Right lobe of liver (tissue), 6 donors: ENCODE measurements around the gene PCDHB9. TPM values are rescaled to one million over a fixed set of nuclear protein-coding genes. Genes with fewer than 3 reads are reported as not detected.
"Not testable (repeated sequence)": the region's sequence is repeated elsewhere in the genome, so short reads cannot be mapped to it uniquely, and the experiment has no call there.

Source experiments
- ATAC-seq, 4 donors: fragments of 200-7000 bp; cut with Tn5 transposase; one replicate each; pipeline ENCODE4 v1.9.1; 2020; ENCODE audit warnings: mild to moderate bottlenecking in 4 of 4, moderate library complexity in 4 of 4
- DNase-seq, 3 donors: peaks; one replicate each; pipeline ENCODE4 v3.0.0-alpha.2; 2020
- H3K27ac ChIP-seq, 3 donors: fragments of 200-600 bp; one replicate each; pipeline ENCODE4 v1.8.0; 2022
- H3K27me3 ChIP-seq, 2 donors: fragments of 200-600 bp; one replicate each; pipeline ENCODE4 v1.8.0; 2022
- H3K36me3 ChIP-seq, 4 donors: fragments of 200-600 bp; sonication (generic) in 1 of 4; one replicate each; pipeline versions ENCODE4 v1.5.1 to v1.8.0; 2017 to 2022; ENCODE audit warnings: control low read depth in 1 of 4
- H3K4me1 ChIP-seq, 4 donors: fragments of 200-600 bp; sonication (generic) in 1 of 4; one replicate each; pipeline versions ENCODE4 v1.5.1 to v1.8.0; 2017 to 2022; ENCODE audit warnings: control low read depth in 1 of 4
- H3K4me3 ChIP-seq, 3 donors: fragments of 200-600 bp; one replicate each; pipeline ENCODE4 v1.8.0; 2022
- H3K9me3 ChIP-seq, 4 donors: fragments of 200-600 bp; sonication (generic) in 1 of 4; one replicate each; pipeline versions ENCODE4 v1.5.1 to v1.8.0; 2017 to 2022; ENCODE audit warnings: control low read depth in 1 of 4
- CTCF ChIP-seq, 4 donors: fragments of 200-600 bp in 3 of 4; fragments of 450-650 bp in 1 of 4; IDR thresholded peaks; one replicate each; pipeline versions ENCODE4 v1.5.1 to v1.8.0; 2016 to 2022; ENCODE audit warnings: antibody characterized with exemption in 4 of 4, mild to moderate bottlenecking in 2 of 4
- POLR2A ChIP-seq: fragments of 450-650 bp; IDR thresholded peaks from one replicate; pipeline ENCODE4 v1.6.1; 2017; ENCODE audit warnings: antibody characterized with exemption, mild to moderate bottlenecking
- WGBS: methylation state at CpG from one replicate; pipeline ENCODE4 v1.1.6; 2018; ENCODE audit warnings: low coverage, low lambda C conversion rate; ENCODE audit not compliant: insufficient coverage; ENCODE audit errors: missing lambda C conversion rate; 5-methylcytosine and 5-hydroxymethylcytosine counted together
- intact Hi-C, 2 donors: fragments of 100-400 bp; cut with DNase I; formaldehyde crosslinking; loops; one replicate each; pipeline versions ENCODE4 v1.11.2 to v1.14.1; 2022
- long read RNA-seq: library from polyadenylated mRNA; unstranded; transcript quantifications from one replicate; pipeline ENCODE4 v2.0.0, GENCODE V29; 2019
- total RNA-seq, 6 experiments: library from RNA; depleted of rRNA in 2 of 6; stranded (reverse); fragments of >200 nt in 2 of 6; fragmentation: NEBNext Ultra II Directional in 3 of 6; extraction: Animal tissue kit (Norgen Biotek cat#: 25700) in 3 of 6; gene quantifications; one replicate each; pipeline versions ENCODE4 v1.1.0 to v1.2.4, GENCODE V29; 2016 to 2023
- donor health status: DM: no; HTN: yes; CAD: no.
- donor health status: DM: no; HTN: no; CAD: no.
- donor health status: DM: no; HTN: no; CAD: no.
- donor health status: DM: no; HTN: yes; CAD: no.
- donor health status: DM: no; HTN: yes; CAD: no.

Gene PCDHB9
- total RNA-seq, result under 1 TPM in 5 of 6 experiments, not detected in 1; 0.07 to 0.51 (median 0.21) TPM
- long read RNA-seq, result 0 reads

GRCh38 chr5:141186897-141187512 is at the start of gene PCDHB9:
PCDHB9 (plus strand) TSS chr5:141187161; CDS start chr5:141187319, 158 bp downstream.
- 19% methylated on average over 7 of the region's 9 CpGs for WGBS
- no peak within 1 kb of the TSS for H3K4me3 ChIP-seq
- no peaks in the 10 kb centered on the region for H3K27me3 ChIP-seq
- ATAC-seq, result no peak
- TF ChIP-seq CTCF (IDR thresholded peaks at IDR 0.05) (peak in 2 of 4 donors; percentile 15 to 17), POLR2A (no peak)
- no peak for DNase-seq
- intact Hi-C loops, result no loop called here
- H3K4me1 ChIP-seq, result no peaks in the 10 kb centered on the region
- H3K9me3 ChIP-seq, result no peaks in the 10 kb centered on the region
- H3K27ac ChIP-seq, result no peak within 1 kb of the TSS
- no peaks in the 10 kb centered on the region for H3K36me3 ChIP-seq

GRCh38 chr5:141137346-141137745 is 49.6 kb upstream of the PCDHB9 start:
- WGBS, result 29% methylated on average over 3 of the region's 34 CpGs
- H3K4me1 ChIP-seq, H3K9me3 ChIP-seq, H3K36me3 ChIP-seq, H3K4me3 ChIP-seq, ATAC-seq, DNase-seq, H3K27ac ChIP-seq, intact Hi-C loops, H3K27me3 ChIP-seq: not testable (repeated sequence)

GRCh38 chr5:141149812-141150211 is 37.1 kb upstream of the PCDHB9 start, which contains the start of gene PCDHB6:
PCDHB6 (plus strand) TSS chr5:141150057; CDS start chr5:141150258, 201 bp downstream.
- Histone ChIP-seq H3K27ac (no peak within 1 kb of the TSS), H3K4me3 (no peak within 1 kb of the TSS), H3K4me1 (no peaks in the 10 kb centered on the region), H3K9me3 (no peaks in the 10 kb centered on the region), H3K27me3 (peaks cover 0 to 5% of the 10 kb centered on the region in 2 donors), H3K36me3 (no peaks in the 10 kb centered on the region)
- TF ChIP-seq POLR2A (no peak), CTCF (IDR thresholded peaks at IDR 0.05) (peak in 1 of 4 donors; percentile 14)
- intact Hi-C loops, result no loop called here
- DNase-seq, result no peak
- no peak for ATAC-seq
- 11% methylated on average over 18 of the region's 18 CpGs for WGBS

- H3K9me3 ChIP-seq, result no peaks in the 10 kb centered on the region
- WGBS, result 41% methylated on average over 21 of the region's 33 CpGs
- intact Hi-C loops, result no loop called here
- no peaks in the 10 kb centered on the region for H3K36me3 ChIP-seq
- H3K27me3 ChIP-seq, result peaks cover 0 to 2% of the 10 kb centered on the region in 2 donors
- DNase-seq, result no peak
- TF ChIP-seq POLR2A, result no peak
- no peak for TF ChIP-seq CTCF (IDR thresholded peaks at IDR 0.05)
- no peak for ATAC-seq
- H3K27ac ChIP-seq, result no peak overlapping the region
- H3K4me1 ChIP-seq, result no peaks in the 10 kb centered on the region
- H3K4me3 ChIP-seq, result no peak overlapping the region
These were observed 36.6 kb upstream of the PCDHB9 start for GRCh38 chr5:141150224-141150992.

GRCh38 chr5:141150993-141151325 is 36.0 kb upstream of the PCDHB9 start:
- WGBS, result 15% methylated on average over 13 of the region's 13 CpGs
- DNase-seq (no peak), ATAC-seq (no peak)
- Histone ChIP-seq H3K4me3 (no peak overlapping the region), H3K9me3 (no peaks in the 10 kb centered on the region), H3K27me3 (no peaks in the 10 kb centered on the region), H3K27ac (no peak overlapping the region), H3K4me1 (no peaks in the 10 kb centered on the region), H3K36me3 (no peaks in the 10 kb centered on the region)
- intact Hi-C loops, result no loop called here
- TF ChIP-seq POLR2A, result no peak
- TF ChIP-seq CTCF (IDR thresholded peaks at IDR 0.05), result no peak

- H3K36me3 ChIP-seq, H3K4me1 ChIP-seq, H3K27ac ChIP-seq, intact Hi-C loops, ATAC-seq, H3K9me3 ChIP-seq, H3K27me3 ChIP-seq, DNase-seq, H3K4me3 ChIP-seq: not testable (repeated sequence)
- 24% methylated on average over 12 of the region's 41 CpGs for WGBS
These were observed 35.3 kb upstream of the PCDHB9 start for GRCh38 chr5:141151632-141152031.

GRCh38 chr5:141152096-141152495 is 34.9 kb upstream of the PCDHB9 start:
- H3K27me3 ChIP-seq, H3K27ac ChIP-seq, H3K36me3 ChIP-seq, H3K9me3 ChIP-seq, H3K4me3 ChIP-seq, ATAC-seq, DNase-seq, H3K4me1 ChIP-seq, intact Hi-C loops: not testable (repeated sequence)
- 20% methylated on average over 14 of the region's 36 CpGs for WGBS
